HG02884 (cell line): ENCODE data around the gene MYO3A.

Source experiments
- ATAC-seq: cut with Tn5 transposase; IDR thresholded peaks from one replicate; pipeline ENCODE4 v1.9.1; 2021; ENCODE audit warnings: mild to moderate bottlenecking, moderate library complexity; ENCODE audit not compliant: unreplicated experiment

MYO3A gene, protein sequence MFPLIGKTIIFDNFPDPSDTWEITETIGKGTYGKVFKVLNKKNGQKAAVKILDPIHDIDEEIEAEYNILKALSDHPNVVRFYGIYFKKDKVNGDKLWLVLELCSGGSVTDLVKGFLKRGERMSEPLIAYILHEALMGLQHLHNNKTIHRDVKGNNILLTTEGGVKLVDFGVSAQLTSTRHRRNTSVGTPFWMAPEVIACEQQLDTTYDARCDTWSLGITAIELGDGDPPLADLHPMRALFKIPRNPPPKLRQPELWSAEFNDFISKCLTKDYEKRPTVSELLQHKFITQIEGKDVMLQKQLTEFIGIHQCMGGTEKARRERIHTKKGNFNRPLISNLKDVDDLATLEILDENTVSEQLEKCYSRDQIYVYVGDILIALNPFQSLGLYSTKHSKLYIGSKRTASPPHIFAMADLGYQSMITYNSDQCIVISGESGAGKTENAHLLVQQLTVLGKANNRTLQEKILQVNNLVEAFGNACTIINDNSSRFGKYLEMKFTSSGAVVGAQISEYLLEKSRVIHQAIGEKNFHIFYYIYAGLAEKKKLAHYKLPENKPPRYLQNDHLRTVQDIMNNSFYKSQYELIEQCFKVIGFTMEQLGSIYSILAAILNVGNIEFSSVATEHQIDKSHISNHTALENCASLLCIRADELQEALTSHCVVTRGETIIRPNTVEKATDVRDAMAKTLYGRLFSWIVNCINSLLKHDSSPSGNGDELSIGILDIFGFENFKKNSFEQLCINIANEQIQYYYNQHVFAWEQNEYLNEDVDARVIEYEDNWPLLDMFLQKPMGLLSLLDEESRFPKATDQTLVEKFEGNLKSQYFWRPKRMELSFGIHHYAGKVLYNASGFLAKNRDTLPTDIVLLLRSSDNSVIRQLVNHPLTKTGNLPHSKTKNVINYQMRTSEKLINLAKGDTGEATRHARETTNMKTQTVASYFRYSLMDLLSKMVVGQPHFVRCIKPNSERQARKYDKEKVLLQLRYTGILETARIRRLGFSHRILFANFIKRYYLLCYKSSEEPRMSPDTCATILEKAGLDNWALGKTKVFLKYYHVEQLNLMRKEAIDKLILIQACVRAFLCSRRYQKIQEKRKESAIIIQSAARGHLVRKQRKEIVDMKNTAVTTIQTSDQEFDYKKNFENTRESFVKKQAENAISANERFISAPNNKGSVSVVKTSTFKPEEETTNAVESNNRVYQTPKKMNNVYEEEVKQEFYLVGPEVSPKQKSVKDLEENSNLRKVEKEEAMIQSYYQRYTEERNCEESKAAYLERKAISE (N-terminal part only)

DNA sequence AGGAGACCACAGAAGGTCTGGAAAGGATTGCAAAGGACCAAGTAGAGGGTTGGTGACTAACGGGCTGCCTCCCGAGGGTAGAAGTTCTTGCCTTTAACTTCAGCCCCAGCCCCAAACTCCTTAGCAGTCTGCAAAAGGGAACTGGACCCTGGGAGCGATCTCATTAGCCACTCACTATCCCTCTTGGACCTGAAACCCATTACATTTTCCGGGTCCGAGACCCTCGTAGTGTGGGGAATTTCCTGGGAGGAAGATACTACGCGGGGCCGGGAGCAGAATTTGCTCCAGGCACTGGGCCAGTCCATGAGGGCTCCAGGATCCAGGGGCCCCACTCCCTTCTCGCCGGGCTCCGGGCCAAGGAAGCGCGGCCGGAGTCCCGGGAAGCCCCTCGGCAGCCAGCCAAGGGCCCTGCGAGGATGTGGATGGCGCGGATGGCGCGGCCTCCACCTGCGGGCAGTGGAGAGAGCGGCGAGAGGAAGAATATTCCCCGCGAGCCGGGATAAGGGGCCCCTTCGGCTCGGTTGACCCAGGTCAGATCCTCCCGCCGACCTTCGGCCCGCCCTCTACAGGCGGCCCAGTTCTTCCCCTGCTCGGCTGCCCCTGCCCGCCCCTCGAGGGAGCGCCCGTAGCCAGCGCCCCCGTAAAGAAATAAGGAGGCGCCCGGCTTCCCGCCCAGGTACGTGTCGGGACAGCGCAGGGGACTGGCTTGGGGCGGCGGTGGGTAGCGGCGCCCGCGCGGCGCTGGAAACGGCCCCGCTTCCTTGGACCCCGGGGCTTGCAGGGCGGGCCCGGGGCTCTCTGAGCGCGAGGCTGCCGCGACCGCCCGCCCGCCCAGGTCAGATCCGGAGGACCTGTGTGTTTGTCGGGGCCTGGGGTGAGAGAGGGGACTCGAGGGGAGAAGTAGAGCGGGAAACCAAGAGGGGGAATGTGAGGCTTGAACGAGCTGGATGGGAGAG lies at the start of gene MYO3A:
Gene MYO3A (plus strand): TSS at position 577 of the 956 bp plus-strand sequence. CDS start 17,882 bp downstream, outside the sequence.
- peak; percentile 12 for ATAC-seq

DNA sequence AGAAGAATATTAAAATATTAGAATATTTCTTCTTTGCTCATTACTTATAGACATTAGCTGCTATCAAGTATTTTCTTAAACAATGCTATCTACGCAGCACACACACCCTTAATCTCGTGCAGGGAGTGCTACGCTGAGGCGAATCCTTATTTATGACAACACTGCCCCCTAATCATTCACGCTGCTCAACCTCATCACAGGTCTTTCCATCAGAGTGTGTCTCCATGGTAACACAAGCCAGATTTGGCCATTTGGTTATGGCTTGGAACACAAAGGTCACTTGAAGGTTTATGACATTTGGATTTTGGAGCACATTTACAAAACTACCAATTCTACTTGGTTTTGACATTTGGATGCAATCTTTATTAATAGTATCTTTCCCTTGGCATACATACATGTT lies 45.4 kb upstream of the MYO3A start:
- ATAC-seq = no peak

DNA sequence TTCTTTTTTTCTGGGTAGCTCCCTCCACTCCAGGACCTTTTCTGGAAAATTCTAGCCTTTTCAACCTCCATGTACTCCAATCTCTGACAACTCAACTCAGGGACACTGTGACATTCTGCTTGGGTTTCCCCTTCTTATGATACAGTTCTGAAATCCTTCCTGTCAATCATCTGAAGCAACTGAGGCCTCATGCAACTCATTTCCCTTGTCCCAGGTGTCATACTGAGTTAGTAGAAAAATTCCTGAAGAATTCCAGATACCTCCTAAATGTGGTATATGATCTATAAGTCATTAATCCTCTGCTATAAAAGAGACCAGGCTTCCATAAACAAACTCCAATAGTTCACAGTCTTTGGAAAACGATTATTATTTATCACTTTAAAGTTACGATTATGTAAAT lies 43.0 kb upstream of the MYO3A start:
- no peak for ATAC-seq

DNA sequence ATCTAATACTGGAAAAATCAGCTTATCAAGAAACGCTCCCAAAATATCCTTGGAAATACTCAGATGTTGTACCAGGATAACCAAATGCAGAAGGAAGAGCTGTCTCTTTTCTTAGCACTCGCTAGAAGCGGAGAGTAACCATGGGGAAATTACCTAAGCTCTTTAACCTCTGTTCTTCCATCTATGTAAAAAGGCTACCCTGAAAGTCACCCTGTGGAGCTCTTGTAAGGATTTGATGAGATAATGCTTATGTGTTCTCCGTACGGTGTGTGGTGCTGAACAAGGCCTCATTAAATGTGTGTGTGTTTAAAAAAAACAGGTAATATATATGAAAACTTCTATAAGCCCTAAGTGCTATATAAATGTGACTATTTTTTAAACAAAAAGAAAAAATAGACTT lies 38.2 kb upstream of the MYO3A start:
- no peak for ATAC-seq

DNA sequence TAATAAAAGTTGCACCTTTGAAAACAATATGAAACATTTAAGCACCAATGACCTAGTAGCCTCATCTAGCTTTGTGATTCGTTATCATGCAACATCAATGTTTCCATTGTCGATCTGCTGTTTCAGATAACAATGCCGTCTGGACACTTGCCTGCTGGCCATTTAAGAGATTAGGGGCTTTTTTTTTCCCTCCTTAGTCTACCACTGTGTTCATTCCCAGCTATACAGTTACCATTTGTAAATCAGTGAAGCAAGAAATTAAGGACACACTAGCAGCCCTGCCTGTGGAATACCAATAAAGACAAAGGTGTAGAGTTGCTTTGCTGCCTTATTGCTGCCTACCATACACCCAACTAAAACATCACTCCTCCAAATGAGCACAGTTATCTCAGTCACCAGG lies 37.6 kb upstream of the MYO3A start:
- ATAC-seq = no peak

DNA sequence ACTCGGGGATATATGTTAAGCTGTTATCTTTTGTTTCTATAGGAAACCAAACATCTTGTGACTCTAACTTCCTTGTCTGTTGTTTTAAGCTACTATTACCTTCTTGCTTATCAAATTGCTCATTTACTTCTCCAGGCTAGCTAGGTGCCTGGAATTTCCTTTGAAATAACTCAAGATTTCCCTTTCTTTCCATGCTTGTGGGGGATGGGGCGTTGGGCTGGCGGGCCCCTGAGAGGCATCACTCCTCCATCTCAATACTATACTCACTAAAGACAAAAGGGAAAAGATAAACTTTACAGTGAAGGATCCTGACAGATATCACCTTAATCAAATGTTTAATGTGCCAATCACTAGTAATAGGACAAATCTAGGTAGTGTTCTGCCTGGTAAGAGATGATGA lies 34.7 kb upstream of the MYO3A start:
- ATAC-seq = no peak

DNA sequence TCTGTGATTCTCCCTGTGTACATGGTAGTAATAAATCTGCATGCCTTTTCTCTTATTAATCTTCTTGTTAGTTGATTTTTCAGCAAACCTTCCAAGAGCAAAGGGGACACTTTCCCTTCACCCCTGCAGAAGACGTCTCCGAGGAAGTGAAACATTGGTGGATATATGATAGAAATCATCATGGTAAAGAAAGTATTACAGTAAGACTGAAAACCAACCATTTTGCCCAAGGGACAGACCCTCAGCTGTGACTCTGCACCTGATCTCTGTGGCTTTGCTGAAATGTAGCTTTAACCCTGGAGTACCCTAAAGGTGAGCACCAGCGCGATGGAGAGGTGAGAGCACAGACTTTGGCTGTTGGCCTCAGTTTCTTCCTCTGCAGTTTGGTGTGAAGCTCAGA lies 32.8 kb upstream of the MYO3A start:
- ATAC-seq = peak; percentile 77

DNA sequence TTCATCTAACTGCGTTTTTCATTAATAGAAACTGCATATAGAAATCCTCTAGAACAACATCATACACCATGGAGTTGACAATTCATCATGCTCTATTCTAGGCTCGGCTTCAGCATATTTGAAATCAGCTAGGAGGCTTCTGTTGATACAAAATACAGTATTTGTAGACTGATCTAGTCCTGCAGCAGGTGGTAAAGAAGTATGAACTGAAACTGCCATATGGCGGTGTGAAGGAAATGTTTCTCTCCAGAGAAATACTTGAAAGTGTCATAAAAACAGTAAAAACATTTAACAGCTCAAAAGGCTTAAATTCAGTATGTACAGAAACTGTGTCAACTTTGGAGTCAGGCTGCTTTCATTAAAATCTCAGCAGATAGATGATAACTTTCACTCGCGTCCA lies 32.0 kb upstream of the MYO3A start:
- ATAC-seq = peak; percentile 59

DNA sequence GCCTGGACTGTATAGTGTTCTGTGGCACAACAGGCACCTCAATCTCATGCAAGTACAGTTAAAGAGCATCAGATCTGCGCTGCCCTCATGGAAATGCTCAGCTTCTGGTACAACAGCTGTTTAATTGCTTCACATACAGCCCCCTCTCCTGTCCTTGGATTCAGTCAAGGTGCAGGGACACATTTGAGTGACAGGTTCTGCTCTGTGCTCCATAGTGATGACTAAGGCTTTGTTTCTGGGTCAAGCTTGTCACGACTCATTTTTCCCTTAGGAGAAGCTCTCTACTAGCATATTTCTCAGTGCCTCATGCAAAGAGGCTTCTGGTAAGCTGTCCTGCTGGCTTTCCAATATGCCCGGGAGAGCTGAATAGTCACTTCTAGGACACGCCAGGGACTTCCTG lies 26.8 kb upstream of the MYO3A start:
- ATAC-seq = no peak

DNA sequence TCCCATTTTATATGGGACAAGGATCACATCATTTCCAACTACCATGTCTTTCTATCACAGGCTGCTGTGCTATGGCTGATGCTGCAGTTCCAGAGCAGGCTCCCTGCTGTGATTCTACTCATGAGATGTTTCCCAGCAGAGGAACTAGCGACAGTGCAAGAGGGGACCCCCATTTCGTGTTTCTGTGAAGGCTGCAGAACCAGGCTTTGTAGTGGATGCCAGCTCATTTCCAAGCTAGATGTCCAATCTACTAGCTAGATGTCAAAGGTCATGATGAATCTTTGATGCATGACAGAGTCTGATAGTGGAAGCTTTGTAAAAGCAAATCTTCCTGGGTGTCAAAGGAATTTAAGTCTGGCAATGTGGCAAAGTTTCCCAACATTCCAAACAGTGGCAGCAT lies 21.2 kb upstream of the MYO3A start:
- ATAC-seq = no peak

DNA sequence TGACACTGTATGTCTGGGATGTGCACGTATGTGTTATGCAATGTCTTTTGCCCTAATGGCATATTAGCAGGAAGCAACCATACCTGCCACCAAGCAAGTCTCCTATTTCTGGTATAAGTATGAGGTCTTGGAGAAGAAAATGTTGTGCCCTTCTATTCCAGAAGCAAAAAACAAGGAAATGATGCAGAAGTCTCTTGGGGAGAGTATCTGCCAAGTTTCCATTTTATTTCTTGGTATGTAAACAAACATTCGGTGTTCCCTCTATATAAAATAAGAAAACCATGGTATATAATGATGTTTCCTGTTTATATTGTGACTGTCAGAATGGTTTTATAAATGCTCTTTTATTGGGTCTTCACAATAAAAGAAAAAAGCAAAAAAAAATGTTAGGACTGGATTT lies 19.3 kb upstream of the MYO3A start:
- ATAC-seq = no peak

DNA sequence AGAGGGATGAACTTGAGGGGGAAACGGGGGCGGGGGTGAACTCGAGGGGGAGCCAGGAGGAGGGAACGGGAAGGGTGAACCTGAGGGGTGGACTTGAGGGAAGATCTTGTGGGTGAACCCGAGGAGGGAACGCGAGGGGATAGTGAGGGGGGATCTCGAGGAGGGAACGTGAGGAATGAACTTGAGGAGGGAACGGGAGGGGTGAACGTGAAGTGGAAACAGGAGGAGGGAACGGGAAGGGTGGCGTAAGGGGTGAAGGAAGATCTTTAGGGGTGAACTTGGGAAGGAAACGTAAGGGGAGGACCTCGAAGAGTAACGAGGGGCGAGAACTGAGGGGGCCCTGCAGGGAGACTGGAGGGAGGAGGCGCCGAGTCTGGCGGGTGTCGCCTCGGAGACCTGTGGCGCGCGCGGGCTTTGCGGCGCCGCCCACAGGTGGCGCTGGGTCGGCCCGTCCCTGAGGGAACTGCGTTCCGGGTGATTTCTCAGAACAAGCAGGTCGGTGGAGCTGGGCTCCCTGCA lies 651 bp downstream of the MYO3A start:
- peak; percentile 74 for ATAC-seq

DNA sequence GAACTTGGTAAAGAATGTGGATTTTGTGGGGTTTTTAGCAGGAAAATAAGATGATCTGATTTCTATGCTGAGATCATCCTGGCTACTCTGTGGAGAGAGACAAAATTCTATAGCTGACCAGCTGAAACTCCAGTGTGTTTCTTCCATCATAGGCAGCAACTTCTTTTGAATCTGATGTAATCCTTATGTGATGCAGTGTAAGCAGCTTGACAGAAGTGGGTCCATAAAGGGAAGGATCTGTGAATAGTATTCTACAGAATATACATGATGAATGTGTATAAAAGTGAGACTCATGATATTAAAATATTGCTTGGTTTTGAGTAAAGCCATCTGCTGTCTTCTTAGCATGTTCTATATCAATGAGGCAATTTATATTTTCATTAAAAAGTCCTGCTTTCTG lies 4.4 kb downstream of the MYO3A start:
- ATAC-seq = no peak

DNA sequence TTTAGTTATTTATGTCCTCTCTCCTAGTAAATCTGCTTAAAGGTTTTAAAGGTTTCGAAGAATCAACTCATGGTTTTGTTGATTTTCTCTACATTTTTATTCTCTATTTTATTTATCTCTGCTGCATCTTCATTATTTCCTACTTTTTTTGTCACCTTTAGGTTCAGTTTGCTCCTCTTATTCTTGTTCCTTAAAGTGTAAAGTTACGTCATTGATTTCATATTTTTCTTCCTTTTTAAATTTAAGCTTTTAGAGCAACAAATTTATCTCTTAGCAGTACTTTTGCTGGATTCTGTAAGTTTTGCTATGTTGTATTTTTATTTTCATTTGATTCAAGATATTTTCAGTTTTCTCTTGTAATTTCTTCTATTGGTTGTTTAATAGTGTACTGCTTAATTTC lies 10.7 kb downstream of the MYO3A start:
- ATAC-seq = no peak

DNA sequence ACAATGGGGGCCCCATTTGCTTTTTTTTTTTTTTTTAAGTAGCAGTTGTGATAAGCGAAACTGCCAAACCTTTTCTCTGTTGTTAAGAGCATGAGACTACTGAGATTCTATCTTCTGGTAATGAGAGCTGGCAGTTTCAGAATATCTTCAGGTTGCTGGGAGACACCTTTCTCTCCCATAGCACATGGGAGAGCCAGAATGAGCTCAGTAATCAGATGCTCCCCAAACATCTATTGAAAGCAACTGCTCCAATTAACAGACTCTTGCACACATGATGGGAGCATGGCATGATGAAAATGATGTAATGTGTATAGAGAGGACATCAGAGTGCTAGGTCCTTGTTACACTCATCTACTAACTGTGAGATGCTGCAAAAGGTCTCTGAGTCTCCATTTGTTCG lies 18.8 kb downstream of the MYO3A start:
- ATAC-seq = peak; percentile 80

DNA sequence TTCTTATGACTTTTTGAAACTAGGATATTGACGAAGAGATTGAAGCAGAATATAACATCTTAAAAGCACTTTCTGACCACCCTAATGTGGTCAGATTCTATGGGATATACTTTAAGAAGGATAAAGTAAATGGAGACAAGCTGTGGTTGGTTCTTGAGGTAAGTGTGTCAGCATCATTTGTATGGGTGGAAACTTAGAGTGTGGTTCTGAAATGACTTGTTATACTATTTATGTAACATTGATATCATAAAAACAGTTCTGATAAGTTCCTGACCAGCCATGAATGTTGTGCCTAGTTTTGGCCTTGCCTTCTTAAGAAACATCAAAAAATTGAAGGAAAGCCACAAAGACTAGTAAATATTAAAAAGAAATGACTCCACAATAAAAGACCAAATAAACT lies 20.8 kb downstream of the MYO3A start:
- no peak for ATAC-seq

DNA sequence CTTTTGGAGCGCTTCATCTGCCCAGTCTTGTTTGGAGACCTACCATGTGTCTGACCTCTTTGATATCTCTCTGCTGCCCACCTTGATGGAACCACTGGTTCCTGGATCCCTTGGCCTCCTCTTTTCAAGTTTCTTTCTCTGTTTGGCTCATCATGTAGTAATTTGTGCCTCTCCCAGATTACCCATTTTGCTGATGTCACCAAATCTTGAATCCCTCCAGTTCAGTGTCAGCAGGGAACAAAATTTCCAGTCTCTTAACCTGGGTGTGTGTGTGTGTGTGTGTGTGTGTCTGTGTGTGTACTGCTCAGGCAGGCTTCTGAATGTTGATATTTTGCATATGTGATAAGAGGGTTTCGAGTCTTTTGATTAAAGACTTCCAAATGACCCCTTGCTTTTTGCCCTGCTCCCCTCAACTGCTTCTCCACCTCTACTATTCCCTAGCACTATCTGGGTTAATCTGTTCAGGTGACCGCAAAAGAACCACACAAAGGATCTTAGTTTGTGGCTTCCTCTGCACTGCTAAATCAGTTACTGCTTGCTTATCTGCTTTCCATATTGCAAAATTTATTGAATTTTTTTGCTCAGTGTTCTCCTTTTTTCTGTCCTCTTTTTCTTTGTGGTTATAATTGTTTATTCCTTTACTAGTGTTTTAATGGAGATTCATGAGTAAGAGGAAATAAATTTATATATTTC lies 25.7 kb downstream of the MYO3A start:
- ATAC-seq = no peak

DNA sequence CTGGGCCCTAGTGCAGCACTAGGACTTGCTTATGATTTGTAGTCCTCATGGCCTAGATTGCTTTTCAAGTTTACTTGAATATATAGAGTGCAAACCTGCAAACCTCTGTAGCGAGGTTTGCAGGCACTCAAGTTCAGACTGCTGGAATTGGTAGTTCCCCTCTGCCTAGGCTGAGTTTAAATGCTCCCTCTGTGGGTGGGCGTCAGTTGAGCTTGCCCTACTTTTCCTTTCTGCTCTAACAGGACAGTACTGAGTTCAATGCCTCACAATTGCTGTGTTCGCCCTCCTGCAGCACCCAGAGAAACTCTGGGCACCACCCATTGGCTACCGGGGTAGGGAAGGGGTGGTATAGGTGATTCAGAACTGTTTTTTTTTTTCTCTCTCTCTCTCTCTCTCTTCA lies 31.6 kb downstream of the MYO3A start:
- no peak for ATAC-seq

DNA sequence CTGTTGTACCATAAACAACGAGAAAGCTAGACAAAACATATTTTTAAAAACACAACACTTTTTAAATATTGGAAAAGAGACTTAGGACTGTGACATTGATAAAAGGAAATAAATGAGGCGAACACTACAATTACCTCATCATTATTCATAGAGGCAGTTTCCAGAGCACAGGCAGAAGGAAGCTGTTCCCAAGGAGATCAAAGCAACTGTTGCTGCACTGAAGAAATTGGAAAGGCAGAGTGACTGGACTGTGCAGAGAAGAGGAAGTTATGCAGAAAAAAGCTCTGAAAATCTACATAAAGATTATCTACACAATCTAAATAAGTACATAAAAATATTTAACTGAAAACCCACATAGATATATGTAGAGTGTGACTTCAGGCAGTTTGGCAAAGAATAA lies 32.8 kb downstream of the MYO3A start:
- ATAC-seq = no peak
